Right renal cortex interstitium (tissue), 3 donors: ENCODE measurements around the gene TFE3. TPM values are rescaled to one million over a fixed set of nuclear protein-coding genes. Genes with fewer than 3 reads are reported as not detected.

Source experiments
- DNase-seq, 3 donors: peaks; one replicate each; pipeline ENCODE4 v3.0.0-alpha.2; 2013; ENCODE audit warnings: low read depth in 3 of 3, low spot score in 2 of 3
- polyA plus RNA-seq, 3 donors: library from polyadenylated mRNA; unstranded; fragments of 120-200 nt; gene quantifications; one replicate each; pipeline ENCODE4 v1.2.1, GENCODE V29; 2013; ENCODE audit not compliant: insufficient read length in 3 of 3

The TFE3 gene
- polyA plus RNA-seq, 3 donors = 24.9 to 27.9 (median 25.2) TPM

DNA sequence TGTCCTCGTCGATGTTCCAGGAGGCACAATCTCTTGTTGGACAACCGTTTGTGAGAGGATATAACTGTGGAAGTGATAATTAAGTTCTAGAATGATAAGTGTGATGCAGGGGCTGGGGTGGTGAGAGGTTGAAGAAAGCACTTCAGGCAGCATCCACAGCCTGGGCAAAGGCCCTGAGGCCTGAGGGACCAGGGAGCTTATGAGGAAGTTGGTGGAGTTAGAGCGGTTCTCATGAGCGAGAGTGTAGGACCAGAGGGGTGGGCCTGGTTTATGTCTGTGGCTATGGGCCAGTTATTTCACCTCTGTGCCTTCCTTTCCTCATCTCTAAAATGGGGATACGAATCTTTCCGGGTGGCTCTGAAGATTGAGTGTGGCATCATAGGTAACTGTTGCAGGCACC is 18.3 kb upstream of the TFE3 start:
- DNase-seq = no peak

GRCh38 chrX:49060914-49061313 is 17.8 kb upstream of the TFE3 start:
- DNase-seq = no peak

GRCh38 chrX:49059681-49060085 is 16.5 kb upstream of the TFE3 start:
- DNase-seq = no peak

DNA sequence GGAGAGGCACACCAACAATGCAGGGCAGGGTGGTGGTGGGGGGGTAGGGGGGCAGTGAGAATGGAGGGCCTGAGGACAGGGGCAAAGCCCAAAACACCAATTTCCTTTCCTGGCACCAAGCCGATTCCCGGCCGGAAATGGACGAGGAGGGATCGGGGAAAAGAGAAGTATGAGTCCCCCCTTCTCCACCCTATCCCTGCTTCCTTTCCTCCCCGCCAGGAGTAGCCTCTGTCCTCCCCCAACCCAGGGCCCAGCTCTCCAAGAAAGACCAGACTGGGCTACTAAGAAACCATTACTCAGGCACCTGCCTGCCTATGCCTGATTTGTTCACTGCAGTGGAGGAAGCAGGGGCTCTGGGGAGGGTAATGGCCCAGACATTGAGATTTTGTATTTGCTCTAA is 16.0 kb upstream of the TFE3 start:
- no peak for DNase-seq

DNA sequence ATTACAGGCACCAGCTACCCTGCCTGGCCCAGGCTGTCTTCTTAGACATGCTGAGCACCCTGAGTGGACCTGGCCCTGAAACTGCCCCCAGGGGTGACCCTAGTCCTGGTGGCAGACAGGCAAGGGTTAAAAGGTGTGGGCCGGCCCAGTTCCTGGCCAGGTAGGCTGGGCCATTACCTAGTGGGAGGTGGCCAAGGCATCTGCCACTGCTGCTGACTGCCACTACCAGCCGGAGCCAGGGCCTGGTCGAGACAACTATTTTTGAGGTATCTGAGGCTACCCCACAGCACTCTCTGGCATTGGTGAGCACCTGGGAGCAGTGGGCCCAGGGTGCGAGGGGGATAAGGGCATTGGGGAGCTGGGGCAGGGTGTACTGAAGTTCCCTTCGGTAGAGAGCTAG is 15.6 kb upstream of the TFE3 start, which contains the start of gene CCDC120:
TSS of gene CCDC120 (plus strand) at position 206 of the 400 bp plus-strand sequence. CDS start 3,043 bp downstream, outside the sequence.
- DNase-seq = no peak

DNA sequence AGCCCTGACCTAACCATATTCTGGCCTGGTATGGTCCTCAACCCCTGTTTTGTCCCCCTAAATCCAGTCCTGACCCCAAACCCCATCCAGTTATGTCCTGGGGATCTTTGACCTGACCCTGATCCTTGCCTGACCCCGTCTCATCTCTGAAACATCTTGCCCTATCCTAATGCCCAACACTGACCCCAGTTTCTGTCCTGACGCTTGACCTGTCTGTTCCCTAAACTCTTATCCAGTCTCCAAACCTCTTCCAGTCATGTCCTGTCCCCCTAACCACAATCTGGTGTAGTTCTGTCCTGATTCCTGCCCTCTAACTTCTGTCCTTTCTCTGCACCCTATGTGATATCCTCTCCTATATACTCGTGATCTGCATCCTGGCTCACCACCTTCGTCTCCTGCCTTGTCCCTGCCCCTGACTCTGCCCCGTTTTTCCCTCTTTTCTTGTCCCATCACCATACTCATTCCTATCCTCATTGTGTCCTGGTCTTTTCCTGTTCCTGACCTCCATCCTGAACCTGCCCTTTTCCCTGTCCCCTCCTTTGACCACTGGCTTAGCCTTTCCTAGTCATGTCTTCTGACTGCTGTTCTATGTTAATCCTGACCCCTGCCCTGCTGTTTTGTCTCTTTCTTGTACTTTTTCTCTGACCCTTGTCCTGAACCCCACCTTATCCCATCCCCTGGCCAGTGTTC is 11.1 kb upstream of the TFE3 start:
- no peak for DNase-seq

GRCh38 chrX:49053223-49054072 is 10.3 kb upstream of the TFE3 start:
- no peak for DNase-seq

DNA sequence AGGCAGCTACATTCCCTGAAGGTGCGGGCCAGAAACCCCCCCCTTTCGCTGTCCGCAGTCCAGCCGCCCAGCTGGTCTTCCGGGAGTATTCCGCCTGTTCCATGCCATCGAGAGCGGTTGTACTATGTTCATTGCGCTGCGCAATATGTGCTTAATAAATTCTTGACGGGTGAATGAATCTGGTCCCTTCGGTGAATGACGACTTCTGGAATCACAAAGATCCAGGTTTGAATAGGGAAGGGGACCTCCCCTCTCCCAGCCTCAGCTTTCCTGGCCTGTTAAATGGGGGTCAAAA is 777 bp upstream of the TFE3 start:
- no peak for DNase-seq

DNA sequence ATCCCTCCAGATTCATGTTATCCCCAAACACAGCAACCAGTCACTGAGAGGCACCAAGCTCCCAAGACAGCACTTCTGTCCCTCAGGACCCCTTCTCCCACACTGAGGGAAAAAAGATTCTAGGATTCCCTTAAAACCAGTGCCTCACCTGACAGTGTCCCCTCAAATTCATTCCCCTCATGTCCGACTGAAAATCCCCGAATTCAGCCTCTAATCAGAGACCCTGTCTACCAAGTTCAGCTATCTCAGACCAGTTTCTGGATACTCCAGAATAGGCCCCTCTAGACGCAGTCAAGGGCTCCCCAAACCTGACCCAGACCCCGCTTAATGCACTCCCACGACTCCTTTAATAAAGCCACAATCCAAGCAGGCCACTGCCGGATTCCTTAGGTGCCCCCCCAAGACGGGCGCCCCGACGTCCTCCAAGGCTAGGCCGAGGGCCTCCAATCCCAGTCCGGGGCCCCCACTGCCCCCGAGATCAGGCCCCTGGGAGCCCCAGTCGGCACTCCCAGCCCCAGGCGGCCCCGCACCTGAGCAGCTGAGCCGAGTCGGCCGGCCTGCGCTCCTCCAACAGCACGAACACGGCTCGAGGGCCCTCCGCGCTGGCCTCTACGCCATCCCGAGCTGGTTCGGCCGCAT is 457 bp downstream of the TFE3 start:
- DNase-seq = no peak

GRCh38 chrX:49041744-49042580 is 1.2 kb downstream of the TFE3 start:
- no peak for DNase-seq

- DNase-seq = no peak
Observed at GRCh38 chrX:49040376-49040955, 2.7 kb downstream of the TFE3 start.

DNA sequence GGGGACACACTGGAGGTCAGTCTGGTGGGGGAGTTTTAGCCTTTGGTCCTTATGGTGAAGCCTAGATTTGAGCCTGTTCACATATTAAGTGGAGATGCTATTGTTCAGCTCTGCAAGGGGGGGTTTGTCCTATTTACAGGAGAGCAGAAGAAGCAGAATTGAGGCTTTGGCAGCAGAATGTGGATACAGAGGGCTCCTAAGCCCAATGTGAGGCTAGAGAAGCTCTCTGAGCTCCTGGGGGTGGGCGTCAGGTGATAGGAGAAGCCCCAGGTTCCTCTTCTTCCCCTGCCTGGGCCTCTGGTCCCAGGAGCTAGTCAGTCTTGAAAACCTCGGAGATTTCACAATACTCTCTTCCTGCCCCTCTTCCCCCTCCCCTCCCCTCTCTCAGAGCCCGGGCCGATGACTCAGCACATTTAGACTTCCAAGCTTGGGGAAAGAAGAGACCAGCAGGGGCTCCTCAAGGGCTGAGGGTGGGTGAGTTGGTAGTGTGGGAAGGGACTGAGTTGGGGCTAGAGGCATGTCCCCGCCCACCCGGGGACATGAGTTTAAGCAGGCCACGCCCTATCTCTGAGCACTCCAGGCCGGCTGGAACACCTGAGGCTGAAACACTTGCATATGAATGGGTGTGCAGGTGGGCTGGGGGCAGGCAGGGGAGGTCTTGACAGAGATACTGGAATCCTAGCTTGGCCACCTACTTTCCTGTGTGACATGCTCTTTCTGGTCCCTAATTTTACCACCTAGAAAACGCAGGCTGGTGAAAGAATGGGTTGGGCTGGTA is 3.4 kb downstream of the TFE3 start:
- no peak for DNase-seq

- no peak for DNase-seq
Observed at GRCh38 chrX:49037883-49038475, 5.2 kb downstream of the TFE3 start.

GRCh38 chrX:49030283-49030682 is 12.9 kb downstream of the TFE3 start:
- DNase-seq = no peak

GRCh38 chrX:49029876-49030275 is 13.3 kb downstream of the TFE3 start:
- no peak for DNase-seq

GRCh38 chrX:49019599-49020249 is 23.4 kb downstream of the TFE3 start:
- no peak for DNase-seq

DNA sequence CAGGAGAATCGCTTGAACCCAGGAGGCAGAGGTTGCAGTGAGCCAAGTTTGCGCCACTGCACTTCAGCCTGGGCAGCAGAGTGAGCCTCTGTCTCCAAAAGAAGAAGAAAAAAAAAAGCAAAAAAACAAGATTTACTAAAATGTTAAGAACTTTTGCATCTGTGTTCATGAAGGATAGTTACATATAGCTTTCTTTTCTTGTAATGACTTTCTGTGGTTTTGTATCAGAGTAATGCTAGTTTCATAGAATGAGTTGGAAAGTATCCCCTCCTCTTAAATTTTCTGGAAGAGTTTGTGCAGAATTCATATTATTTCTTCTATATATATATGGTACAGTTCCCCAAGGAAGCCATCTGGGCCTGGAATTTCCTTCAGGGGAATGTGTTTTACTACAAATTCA is 24.1 kb downstream of the TFE3 start:
- no peak for DNase-seq

DNA sequence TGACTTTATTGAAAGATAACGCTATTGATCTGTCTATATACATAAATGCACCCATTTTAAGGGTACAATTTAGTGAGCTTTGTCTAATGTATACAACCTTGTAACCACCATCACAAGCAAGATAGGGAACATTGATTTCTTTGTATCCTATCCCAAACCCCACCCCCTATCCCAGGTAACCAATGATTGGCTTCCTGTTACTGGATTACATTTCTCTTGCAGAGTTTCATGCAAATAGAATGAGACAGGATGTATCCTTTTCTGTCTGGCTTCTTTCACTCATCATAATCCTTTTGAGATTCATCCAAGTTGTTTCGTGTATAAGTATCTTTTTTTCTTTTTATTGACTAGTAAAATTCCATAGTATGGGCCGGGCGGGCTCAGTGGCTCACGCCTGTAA is 39.5 kb downstream of the TFE3 start:
- DNase-seq = no peak
